Measurements from ENCODE around the gene G6PC3. TPM values are rescaled to one million over a fixed set of nuclear protein-coding genes. Genes with fewer than 3 reads are reported as not detected.
"Not testable (repeated sequence)": the region's sequence is repeated elsewhere in the genome, so short reads cannot be mapped to it uniquely, and the experiment has no call there.

The G6PC3 gene
- total and polyA plus RNA-seq, 5 donors from 2014 or later, result 10.7 to 21.5 (median 15.6) TPM

- Histone ChIP-seq H3K4me1 (ENCODE audit: control insufficient read depth, insufficient read depth, low read length, poor library complexity, severe bottlenecking) (no peaks in the 10 kb centered on the region), H3K27ac (ENCODE audit: insufficient read depth, low read length, poor library complexity, severe bottlenecking) (no peak overlapping the region), H3K9me3 (ENCODE audit: control insufficient read depth in 2 of 2, low read length in 2 of 2) (no peaks in the 10 kb centered on the region), H3K27me3 (ENCODE audit: control insufficient read depth, insufficient read depth, low read length) (no peaks in the 10 kb centered on the region), H3K36me3 (ENCODE audit: control insufficient read depth, insufficient read depth, low read length) (peaks cover 10% of the 10 kb centered on the region), H3K4me3 (ENCODE audit: low read depth, low read length) (no peak overlapping the region)
- H3K36me3 Mint-ChIP-seq, result peaks cover 28% of the 10 kb centered on the region
- H3K9me3 Mint-ChIP-seq, result no peaks in the 10 kb centered on the region
- H3K27ac Mint-ChIP-seq, result no peak overlapping the region
- H3K27me3 Mint-ChIP-seq, result no peaks in the 10 kb centered on the region
- peaks cover 0 to 13% (median 9%) of the 10 kb centered on the region in 4 donors for H3K4me1 Mint-ChIP-seq
- ATAC-seq (ENCODE audit: low read depth in 2 of 2) (no peak), DNase-seq (no peak)
- H3K4me3 Mint-ChIP-seq, result no peak overlapping the region
These were observed 40.1 kb upstream of the G6PC3 start for GRCh38 chr17:44030482-44030881.

DNA sequence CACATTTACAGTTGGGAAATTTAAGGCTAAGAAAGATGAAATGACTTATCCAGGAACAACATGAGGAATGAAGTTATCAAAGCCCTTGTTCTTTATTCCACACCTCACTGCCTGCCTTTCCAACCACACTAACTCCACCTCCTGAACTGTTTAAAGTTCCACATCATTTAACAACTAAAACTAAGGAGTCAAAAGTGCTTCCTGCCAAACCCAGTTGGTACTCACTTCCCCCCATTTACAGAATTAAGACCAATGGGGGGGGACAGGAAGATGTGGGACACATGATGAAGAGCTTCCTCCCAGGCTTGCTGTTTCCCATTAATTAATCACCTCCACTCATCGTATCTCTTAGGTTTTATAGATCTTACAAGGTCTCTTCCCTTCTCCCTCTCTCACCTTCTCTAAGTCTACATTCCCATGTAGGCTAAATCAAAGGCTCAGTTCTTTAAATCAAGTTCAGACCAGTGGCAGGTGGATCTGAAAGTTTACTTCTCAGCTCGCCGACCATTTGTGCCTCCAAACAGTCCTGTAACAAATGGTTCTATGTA lies 36.6 kb upstream of the G6PC3 start:
- Mint-ChIP-seq H3K4me3 (no peak overlapping the region), H3K27ac (peak overlapping the region; percentile 30 to 82 (median 45)), H3K4me1 (peaks cover 4 to 13% (median 9%) of the 10 kb centered on the region in 4 donors), H3K9me3 (no peaks in the 10 kb centered on the region), H3K27me3 (no peaks in the 10 kb centered on the region), H3K36me3 (peaks cover 31% of the 10 kb centered on the region)
- peaks cover 37% of the 10 kb centered on the region for H3K36me3 ChIP-seq (ENCODE audit: control insufficient read depth, insufficient read depth, low read length)
- no peak overlapping the region for H3K4me3 ChIP-seq (ENCODE audit: low read depth, low read length)
- no peaks in the 10 kb centered on the region for H3K27me3 ChIP-seq (ENCODE audit: control insufficient read depth, insufficient read depth, low read length)
- no peak overlapping the region for H3K27ac ChIP-seq (ENCODE audit: insufficient read depth, low read length, poor library complexity, severe bottlenecking)
- no peaks in the 10 kb centered on the region for H3K9me3 ChIP-seq (ENCODE audit: control insufficient read depth in 2 of 2, low read length in 2 of 2)
- DNase-seq, result peak in 1 of 3 donors; percentile 22
- ATAC-seq (ENCODE audit: low read depth in 2 of 2), result no peak
- no peaks in the 10 kb centered on the region for H3K4me1 ChIP-seq (ENCODE audit: control insufficient read depth, insufficient read depth, low read length, poor library complexity, severe bottlenecking)

- ATAC-seq (ENCODE audit: low read depth in 2 of 2); H3K27ac Mint-ChIP-seq: not testable (repeated sequence)
- H3K36me3 ChIP-seq (ENCODE audit: control insufficient read depth, insufficient read depth, low read length), result peaks cover 38% of the 10 kb centered on the region
These were observed 35.8 kb upstream of the G6PC3 start for GRCh38 chr17:44034688-44035087.

GRCh38 chr17:44037471-44037870 lies 33.1 kb upstream of the G6PC3 start:
- Mint-ChIP-seq H3K4me1 (peaks cover 15 to 24% (median 22%) of the 10 kb centered on the region in 4 donors), H3K9me3 (no peaks in the 10 kb centered on the region), H3K27ac (no peak overlapping the region), H3K36me3 (peaks cover 18% of the 10 kb centered on the region), H3K27me3 (no peaks in the 10 kb centered on the region), H3K4me3 (no peak overlapping the region)
- Histone ChIP-seq H3K27me3 (ENCODE audit: control insufficient read depth, insufficient read depth, low read length) (no peaks in the 10 kb centered on the region), H3K4me3 (ENCODE audit: low read depth, low read length) (no peak overlapping the region), H3K4me1 (ENCODE audit: control insufficient read depth, insufficient read depth, low read length, poor library complexity, severe bottlenecking) (peaks cover 10% of the 10 kb centered on the region), H3K9me3 (ENCODE audit: control insufficient read depth in 2 of 2, low read length in 2 of 2) (no peaks in the 10 kb centered on the region), H3K36me3 (ENCODE audit: control insufficient read depth, insufficient read depth, low read length) (peaks cover 37% of the 10 kb centered on the region), H3K27ac (ENCODE audit: insufficient read depth, low read length, poor library complexity, severe bottlenecking) (no peak overlapping the region)
- no peak for DNase-seq
- no peak for ATAC-seq (ENCODE audit: low read depth in 2 of 2)

More at GRCh38 chr17:44034688-44035087, 35.8 kb upstream of the G6PC3 start:
- not testable (repeated sequence) for H3K9me3 Mint-ChIP-seq; H3K4me3 Mint-ChIP-seq; H3K4me3 ChIP-seq (ENCODE audit: low read depth, low read length); H3K27ac ChIP-seq (ENCODE audit: insufficient read depth, low read length, poor library complexity, severe bottlenecking); H3K4me1 ChIP-seq (ENCODE audit: control insufficient read depth, insufficient read depth, low read length, poor library complexity, severe bottlenecking); H3K27me3 ChIP-seq (ENCODE audit: control insufficient read depth, insufficient read depth, low read length); H3K9me3 ChIP-seq (ENCODE audit: control insufficient read depth in 2 of 2, low read length in 2 of 2); DNase-seq; H3K27me3 Mint-ChIP-seq
- peaks cover 6 to 13% (median 10%) of the 10 kb centered on the region in 4 donors for H3K4me1 Mint-ChIP-seq
- peaks cover 25% of the 10 kb centered on the region for H3K36me3 Mint-ChIP-seq

DNA sequence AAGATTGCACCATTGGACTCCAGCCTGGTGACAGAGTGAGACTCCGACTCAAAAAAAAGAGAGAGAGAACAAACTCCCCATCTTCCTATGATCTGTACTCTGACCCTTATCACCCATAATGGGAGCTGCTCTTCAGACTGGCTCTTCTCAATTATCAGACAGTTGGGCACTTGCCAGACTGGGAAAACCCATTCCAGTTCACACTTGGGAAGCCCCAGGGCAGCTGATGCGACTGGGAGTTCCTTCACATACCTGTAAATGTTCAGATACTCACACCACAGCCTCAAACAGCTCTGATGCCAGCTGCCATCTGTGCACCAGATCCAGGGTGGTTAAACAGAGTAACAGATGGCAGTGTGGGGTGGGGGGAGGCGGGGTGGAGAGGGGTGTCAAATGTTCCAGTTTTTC lies 31.9 kb upstream of the G6PC3 start:
- Histone ChIP-seq H3K9me3 (ENCODE audit: control insufficient read depth in 2 of 2, low read length in 2 of 2) (no peaks in the 10 kb centered on the region), H3K36me3 (ENCODE audit: control insufficient read depth, insufficient read depth, low read length) (peaks cover 35% of the 10 kb centered on the region), H3K4me3 (ENCODE audit: low read depth, low read length) (no peak overlapping the region), H3K27me3 (ENCODE audit: control insufficient read depth, insufficient read depth, low read length) (no peaks in the 10 kb centered on the region), H3K27ac (ENCODE audit: insufficient read depth, low read length, poor library complexity, severe bottlenecking) (no peak overlapping the region), H3K4me1 (ENCODE audit: control insufficient read depth, insufficient read depth, low read length, poor library complexity, severe bottlenecking) (peaks cover 10% of the 10 kb centered on the region)
- DNase-seq, result no peak
- ATAC-seq (ENCODE audit: low read depth in 2 of 2), result no peak
- H3K4me1 Mint-ChIP-seq, result peaks cover 14 to 28% (median 21%) of the 10 kb centered on the region in 4 donors
- no peak overlapping the region for H3K4me3 Mint-ChIP-seq
- H3K27ac Mint-ChIP-seq, result no peak overlapping the region
- no peaks in the 10 kb centered on the region for H3K27me3 Mint-ChIP-seq
- H3K9me3 Mint-ChIP-seq, result no peaks in the 10 kb centered on the region
- H3K36me3 Mint-ChIP-seq, result peaks cover 18% of the 10 kb centered on the region

DNA sequence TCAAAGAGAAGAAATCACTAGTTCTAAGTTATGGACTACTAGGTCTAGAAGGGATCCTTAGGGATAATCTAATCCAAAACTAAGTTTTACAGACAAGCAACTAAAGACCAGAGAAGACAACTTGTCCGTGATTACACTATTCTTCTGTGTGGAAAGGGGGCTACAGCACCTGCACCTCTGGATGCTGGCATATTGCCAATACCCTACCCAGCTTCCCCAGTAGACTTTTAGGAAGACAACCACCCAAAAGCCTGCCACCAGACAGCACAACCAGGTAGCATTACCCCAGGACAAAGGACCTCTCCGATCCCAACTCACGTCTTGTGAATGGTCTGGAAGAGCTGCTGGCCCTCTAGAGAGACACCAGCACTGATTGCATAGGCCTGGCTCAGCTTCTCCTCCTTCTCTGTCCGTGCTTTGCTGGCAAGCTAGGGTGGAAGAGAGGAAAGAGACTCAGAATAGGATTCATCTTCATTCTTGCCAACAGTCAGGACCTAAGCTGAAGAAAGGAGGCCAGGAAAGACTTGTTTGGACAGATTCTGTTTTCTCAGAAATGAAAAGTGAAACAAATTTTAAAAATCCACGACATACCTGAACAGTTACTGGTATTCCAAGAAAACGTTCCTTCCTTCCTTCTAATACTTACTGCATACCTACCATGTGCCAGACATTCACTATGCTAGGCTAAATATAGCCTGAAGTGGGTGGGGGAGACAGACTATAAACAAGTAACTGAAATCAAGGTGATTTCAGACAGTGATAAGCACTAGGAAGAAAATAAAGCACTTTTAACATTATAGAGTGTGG lies 30.5 kb upstream of the G6PC3 start:
- peaks cover 32% of the 10 kb centered on the region for H3K36me3 ChIP-seq (ENCODE audit: control insufficient read depth, insufficient read depth, low read length)
- peaks cover 13% of the 10 kb centered on the region for H3K36me3 Mint-ChIP-seq

GRCh38 chr17:44043272-44043696 lies 27.3 kb upstream of the G6PC3 start:
- Histone ChIP-seq H3K4me1 (ENCODE audit: control insufficient read depth, insufficient read depth, low read length, poor library complexity, severe bottlenecking) (peaks cover 10% of the 10 kb centered on the region), H3K27me3 (ENCODE audit: control insufficient read depth, insufficient read depth, low read length) (no peaks in the 10 kb centered on the region), H3K9me3 (ENCODE audit: control insufficient read depth in 2 of 2, low read length in 2 of 2) (no peaks in the 10 kb centered on the region), H3K4me3 (ENCODE audit: low read depth, low read length) (no peak overlapping the region), H3K36me3 (ENCODE audit: control insufficient read depth, insufficient read depth, low read length) (peaks cover 18% of the 10 kb centered on the region), H3K27ac (ENCODE audit: insufficient read depth, low read length, poor library complexity, severe bottlenecking) (no peak overlapping the region)
- Mint-ChIP-seq H3K4me1 (peaks cover 7 to 46% (median 18%) of the 10 kb centered on the region in 4 donors), H3K4me3 (no peak overlapping the region), H3K27ac (no peak overlapping the region), H3K9me3 (no peaks in the 10 kb centered on the region), H3K27me3 (no peaks in the 10 kb centered on the region), H3K36me3 (peaks cover 9% of the 10 kb centered on the region)
- ATAC-seq (ENCODE audit: low read depth in 2 of 2), result no peak
- no peak for DNase-seq

More for the DNA sequence above, 30.5 kb upstream of the G6PC3 start:
- peaks cover 7 to 39% (median 16%) of the 10 kb centered on the region in 4 donors for H3K4me1 Mint-ChIP-seq
- Histone ChIP-seq H3K27ac (ENCODE audit: insufficient read depth, low read length, poor library complexity, severe bottlenecking) (no peak overlapping the region), H3K4me3 (ENCODE audit: low read depth, low read length) (peak overlapping the region; percentile 13), H3K4me1 (ENCODE audit: control insufficient read depth, insufficient read depth, low read length, poor library complexity, severe bottlenecking) (peaks cover 10% of the 10 kb centered on the region), H3K9me3 (ENCODE audit: control insufficient read depth in 2 of 2, low read length in 2 of 2) (no peaks in the 10 kb centered on the region), H3K27me3 (ENCODE audit: control insufficient read depth, insufficient read depth, low read length) (no peaks in the 10 kb centered on the region)
- H3K4me3 Mint-ChIP-seq, result no peak overlapping the region
- peak overlapping the region in 2 of 3 donors; percentile 40 to 76 for H3K27ac Mint-ChIP-seq
- DNase-seq, result peak in 1 of 3 donors; percentile 39
- ATAC-seq (ENCODE audit: low read depth in 2 of 2), result no peak
- H3K27me3 Mint-ChIP-seq, result no peaks in the 10 kb centered on the region
- H3K9me3 Mint-ChIP-seq, result no peaks in the 10 kb centered on the region

All from CD4-positive, CD25-positive, alpha-beta regulatory T cell (primary cell).